Lower lobe of right lung (tissue), 2 donors: ENCODE data around the gene CCDC18. TPM values are rescaled to one million over a fixed set of nuclear protein-coding genes. Genes with fewer than 3 reads are reported as not detected.

Source experiments
- ATAC-seq, 2 donors: fragments of 200-7000 bp; cut with Tn5 transposase; one replicate each; pipeline ENCODE4 v1.9.1; 2020 to 2022; ENCODE audit warnings: mild to moderate bottlenecking in 2 of 2, moderate library complexity in 2 of 2
- DNase-seq: peaks from one replicate; pipeline ENCODE4 v3.0.0-alpha.2; 2020
- H3K27ac ChIP-seq: fragments of 200-600 bp; one replicate; pipeline ENCODE4 v1.8.0; 2022
- H3K27me3 ChIP-seq: fragments of 200-600 bp; one replicate; pipeline ENCODE4 v1.8.0; 2022; ENCODE audit warnings: low read depth
- H3K36me3 ChIP-seq: fragments of 200-600 bp; one replicate; pipeline ENCODE4 v1.8.0; 2022; ENCODE audit warnings: mild to moderate bottlenecking
- H3K4me1 ChIP-seq: fragments of 200-600 bp; one replicate; pipeline ENCODE4 v1.8.0; 2022
- H3K4me3 ChIP-seq: fragments of 200-600 bp; one replicate; pipeline ENCODE4 v1.8.0; 2022; ENCODE audit warnings: mild to moderate bottlenecking
- H3K9me3 ChIP-seq: fragments of 200-600 bp; one replicate; pipeline ENCODE4 v1.8.0; 2022
- intact Hi-C: fragments of 100-400 bp; cut with DNase I; formaldehyde crosslinking; loops from one replicate; pipeline ENCODE4 v1.11.0; 2022
- total RNA-seq: library from RNA; stranded (reverse); fragmentation: NEBNext Ultra II Directional; extraction: Animal tissue kit (Norgen Biotek cat#: 25700); gene quantifications from one replicate; pipeline ENCODE4 v1.2.1, GENCODE V29; 2021
- TF ChIP-seq, protein P1 (sequence below): fragments of 200-600 bp; IDR thresholded peaks from one replicate; pipeline ENCODE4 v1.8.0; 2022; ENCODE audit warnings: antibody characterized with exemption, mild to moderate bottlenecking
- donor health status: DM: no; HTN: yes; CAD: no; lungs with severe emphysema.

The CCDC18 gene
- total RNA-seq, 1 donor from 2014 or later, result 6.7 TPM

GRCh38 chr1:93323185-93323820 lies 142.8 kb downstream of the CCDC18 start:
- Histone ChIP-seq H3K4me3 (no peak overlapping the region), H3K27me3 (no peaks in the 10 kb centered on the region), H3K36me3 (no peaks in the 10 kb centered on the region), H3K4me1 (no peaks in the 10 kb centered on the region), H3K27ac (no peak overlapping the region), H3K9me3 (no peaks in the 10 kb centered on the region)
- TF ChIP-seq, protein P1, sequence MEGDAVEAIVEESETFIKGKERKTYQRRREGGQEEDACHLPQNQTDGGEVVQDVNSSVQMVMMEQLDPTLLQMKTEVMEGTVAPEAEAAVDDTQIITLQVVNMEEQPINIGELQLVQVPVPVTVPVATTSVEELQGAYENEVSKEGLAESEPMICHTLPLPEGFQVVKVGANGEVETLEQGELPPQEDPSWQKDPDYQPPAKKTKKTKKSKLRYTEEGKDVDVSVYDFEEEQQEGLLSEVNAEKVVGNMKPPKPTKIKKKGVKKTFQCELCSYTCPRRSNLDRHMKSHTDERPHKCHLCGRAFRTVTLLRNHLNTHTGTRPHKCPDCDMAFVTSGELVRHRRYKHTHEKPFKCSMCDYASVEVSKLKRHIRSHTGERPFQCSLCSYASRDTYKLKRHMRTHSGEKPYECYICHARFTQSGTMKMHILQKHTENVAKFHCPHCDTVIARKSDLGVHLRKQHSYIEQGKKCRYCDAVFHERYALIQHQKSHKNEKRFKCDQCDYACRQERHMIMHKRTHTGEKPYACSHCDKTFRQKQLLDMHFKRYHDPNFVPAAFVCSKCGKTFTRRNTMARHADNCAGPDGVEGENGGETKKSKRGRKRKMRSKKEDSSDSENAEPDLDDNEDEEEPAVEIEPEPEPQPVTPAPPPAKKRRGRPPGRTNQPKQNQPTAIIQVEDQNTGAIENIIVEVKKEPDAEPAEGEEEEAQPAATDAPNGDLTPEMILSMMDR, result no peak
- ATAC-seq (no peak), DNase-seq (no peak)
- intact Hi-C loops, result no loop called here

GRCh38 chr1:93324486-93325464 lies 144.3 kb downstream of the CCDC18 start:
- ATAC-seq (no peak), DNase-seq (no peak)
- H3K36me3 ChIP-seq, result no peaks in the 10 kb centered on the region
- H3K4me1 ChIP-seq, result no peaks in the 10 kb centered on the region
- H3K27ac ChIP-seq, result no peak overlapping the region
- H3K27me3 ChIP-seq, result no peaks in the 10 kb centered on the region
- H3K4me3 ChIP-seq, result no peak overlapping the region
- TF ChIP-seq, protein P1, result no peak
- intact Hi-C loops, result no loop called here
- no peaks in the 10 kb centered on the region for H3K9me3 ChIP-seq

Other genes starting within 250 kb of the CCDC18 start
- gene DIPK1A, start 219.3 kb upstream of the CCDC18 start, total RNA-seq, result 5.6 TPM
- gene MTF2, start 101.4 kb upstream of the CCDC18 start, total RNA-seq, result 20.2 TPM
- gene TMED5, start 311 bp upstream of the CCDC18 start, total RNA-seq, result 92.5 TPM
- 52.3 TPM for gene DR1, start 165.2 kb downstream of the CCDC18 start, total RNA-seq